HepG2 (cell line): ENCODE data around the gene TEX53.

Source experiments
- ELF1 ChIP-seq: sonication (generic); formaldehyde crosslinking; IDR thresholded peaks from 2 replicates; pipeline ENCODE4 v1.4.0; 2020; ENCODE audit warnings: missing genetic modification reagents
- FOXK2 ChIP-seq: fragments of 450-650 bp; IDR thresholded peaks from 2 replicates; pipeline ENCODE4 v1.6.1; 2016
- REST ChIP-seq, 2 experiments: IDR thresholded peaks; 2 replicates each; pipeline ENCODE4 v1.6.1; 2011 to 2012; ENCODE audit warnings: low read length in 2 of 2, borderline replicate concordance in 1 of 2, low read depth in 1 of 2, mild to moderate bottlenecking in 1 of 2, moderate library complexity in 1 of 2
- RFX5 ChIP-seq: IDR thresholded peaks from 2 replicates; pipeline ENCODE4 v1.6.1; 2011; ENCODE audit warnings: low read depth, low read length, improper control_type of control experiment
- TP53 ChIP-seq: sonication (generic); formaldehyde crosslinking; conservative IDR thresholded peaks from 2 replicates; pipeline ENCODE4 v1.4.0; 2020; ENCODE audit warnings: missing genetic modification reagents
- ZBTB7A ChIP-seq: sonication (generic); formaldehyde crosslinking; IDR thresholded peaks from 2 replicates; pipeline ENCODE4 v1.8.0; 2022; ENCODE audit warnings: mild to moderate bottlenecking, missing genetic modification reagents
- ZNF280B ChIP-seq: sonication (generic); formaldehyde crosslinking; IDR thresholded peaks from 2 replicates; pipeline ENCODE4 v1.5.0; 2020; ENCODE audit warnings: missing genetic modification reagents, mild to moderate bottlenecking, borderline replicate concordance
- TF ChIP-seq, protein P1 (sequence below): sonication (generic); formaldehyde crosslinking; IDR thresholded peaks from 2 replicates; pipeline ENCODE4 v1.5.0; 2020; ENCODE audit warnings: mild to moderate bottlenecking, missing genetic modification reagents, moderate library complexity
- TF ChIP-seq, protein P2 (sequence below): IDR thresholded peaks from 2 replicates; pipeline ENCODE4 v1.6.1; 2012; ENCODE audit warnings: low read length, improper control_type of control experiment

GRCh38 chr9:114684036-114684435 is 26.4 kb upstream of the TEX53 start:
- TF ChIP-seq, protein P1, sequence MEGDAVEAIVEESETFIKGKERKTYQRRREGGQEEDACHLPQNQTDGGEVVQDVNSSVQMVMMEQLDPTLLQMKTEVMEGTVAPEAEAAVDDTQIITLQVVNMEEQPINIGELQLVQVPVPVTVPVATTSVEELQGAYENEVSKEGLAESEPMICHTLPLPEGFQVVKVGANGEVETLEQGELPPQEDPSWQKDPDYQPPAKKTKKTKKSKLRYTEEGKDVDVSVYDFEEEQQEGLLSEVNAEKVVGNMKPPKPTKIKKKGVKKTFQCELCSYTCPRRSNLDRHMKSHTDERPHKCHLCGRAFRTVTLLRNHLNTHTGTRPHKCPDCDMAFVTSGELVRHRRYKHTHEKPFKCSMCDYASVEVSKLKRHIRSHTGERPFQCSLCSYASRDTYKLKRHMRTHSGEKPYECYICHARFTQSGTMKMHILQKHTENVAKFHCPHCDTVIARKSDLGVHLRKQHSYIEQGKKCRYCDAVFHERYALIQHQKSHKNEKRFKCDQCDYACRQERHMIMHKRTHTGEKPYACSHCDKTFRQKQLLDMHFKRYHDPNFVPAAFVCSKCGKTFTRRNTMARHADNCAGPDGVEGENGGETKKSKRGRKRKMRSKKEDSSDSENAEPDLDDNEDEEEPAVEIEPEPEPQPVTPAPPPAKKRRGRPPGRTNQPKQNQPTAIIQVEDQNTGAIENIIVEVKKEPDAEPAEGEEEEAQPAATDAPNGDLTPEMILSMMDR (CRISPR knock-in tag): no peak
- no peak for TF ChIP-seq ZNF280B (CRISPR knock-in tag)
- no peak for TF ChIP-seq FOXK2
- no peak for TF ChIP-seq ZBTB7A
- TF ChIP-seq ELF1 (CRISPR knock-in tag): no peak
- no peak for TF ChIP-seq TP53 (CRISPR knock-in tag)
- TF ChIP-seq, protein P2, sequence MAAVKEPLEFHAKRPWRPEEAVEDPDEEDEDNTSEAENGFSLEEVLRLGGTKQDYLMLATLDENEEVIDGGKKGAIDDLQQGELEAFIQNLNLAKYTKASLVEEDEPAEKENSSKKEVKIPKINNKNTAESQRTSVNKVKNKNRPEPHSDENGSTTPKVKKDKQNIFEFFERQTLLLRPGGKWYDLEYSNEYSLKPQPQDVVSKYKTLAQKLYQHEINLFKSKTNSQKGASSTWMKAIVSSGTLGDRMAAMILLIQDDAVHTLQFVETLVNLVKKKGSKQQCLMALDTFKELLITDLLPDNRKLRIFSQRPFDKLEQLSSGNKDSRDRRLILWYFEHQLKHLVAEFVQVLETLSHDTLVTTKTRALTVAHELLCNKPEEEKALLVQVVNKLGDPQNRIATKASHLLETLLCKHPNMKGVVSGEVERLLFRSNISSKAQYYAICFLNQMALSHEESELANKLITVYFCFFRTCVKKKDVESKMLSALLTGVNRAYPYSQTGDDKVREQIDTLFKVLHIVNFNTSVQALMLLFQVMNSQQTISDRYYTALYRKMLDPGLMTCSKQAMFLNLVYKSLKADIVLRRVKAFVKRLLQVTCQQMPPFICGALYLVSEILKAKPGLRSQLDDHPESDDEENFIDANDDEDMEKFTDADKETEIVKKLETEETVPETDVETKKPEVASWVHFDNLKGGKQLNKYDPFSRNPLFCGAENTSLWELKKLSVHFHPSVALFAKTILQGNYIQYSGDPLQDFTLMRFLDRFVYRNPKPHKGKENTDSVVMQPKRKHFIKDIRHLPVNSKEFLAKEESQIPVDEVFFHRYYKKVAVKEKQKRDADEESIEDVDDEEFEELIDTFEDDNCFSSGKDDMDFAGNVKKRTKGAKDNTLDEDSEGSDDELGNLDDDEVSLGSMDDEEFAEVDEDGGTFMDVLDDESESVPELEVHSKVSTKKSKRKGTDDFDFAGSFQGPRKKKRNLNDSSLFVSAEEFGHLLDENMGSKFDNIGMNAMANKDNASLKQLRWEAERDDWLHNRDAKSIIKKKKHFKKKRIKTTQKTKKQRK: no peak
- TF ChIP-seq RFX5: no peak
- TF ChIP-seq REST (IDR thresholded peaks at IDR 0.05; ENCODE audit: borderline replicate concordance in 1 of 2, low read depth in 1 of 2, low read length in 2 of 2): no peak
